GM18502 (cell line): ENCODE measurements around the gene DNM3.
"Not testable (repeated sequence)": the region's sequence is repeated elsewhere in the genome, so short reads cannot be mapped to it uniquely, and the experiment has no call there.

Experiments
- ATAC-seq: cut with Tn5 transposase; IDR thresholded peaks from one replicate; pipeline ENCODE4 v1.9.1; 2021; ENCODE audit warnings: mild to moderate bottlenecking; ENCODE audit not compliant: unreplicated experiment, poor library complexity

DNM3 gene

DNA sequence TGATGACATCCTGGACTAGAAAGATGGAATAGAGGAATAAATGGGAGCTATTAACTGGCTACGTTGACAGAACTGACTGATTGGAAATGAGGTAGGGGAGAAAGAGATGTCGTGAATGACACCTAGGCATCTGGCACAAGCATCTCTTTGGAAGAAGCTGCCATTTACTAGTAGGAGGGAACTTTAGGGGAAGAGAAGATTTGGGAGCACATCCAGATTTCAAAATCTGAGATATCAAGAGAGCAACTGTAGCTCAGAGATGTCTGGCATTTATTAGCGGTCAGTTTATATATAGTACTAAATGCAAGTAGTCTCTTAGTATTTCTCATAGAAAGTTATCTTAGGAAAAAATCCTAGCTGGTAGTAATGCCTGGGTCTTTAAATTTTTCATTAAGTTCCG is 447.3 kb downstream of the DNM3 start:
- no peak for ATAC-seq

DNA sequence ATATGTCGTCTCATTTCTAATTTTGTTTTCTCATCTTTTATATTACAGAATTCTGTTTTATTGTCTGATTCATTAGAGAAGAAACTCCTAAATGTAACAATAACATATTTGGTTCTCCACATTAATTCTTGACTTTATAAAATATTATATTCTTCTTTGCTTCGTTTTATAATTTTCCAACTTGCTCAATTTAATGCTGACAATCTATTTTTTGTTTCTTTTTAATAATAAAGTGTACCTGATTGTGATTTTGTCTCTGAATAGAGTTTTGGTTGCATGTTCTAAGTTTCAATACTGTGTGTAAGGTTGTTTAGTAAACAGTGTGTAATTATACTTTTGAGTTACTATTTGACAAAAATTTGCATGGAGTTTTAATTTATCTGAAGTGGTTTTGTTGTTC is 448.1 kb downstream of the DNM3 start:
- no peak for ATAC-seq

DNA sequence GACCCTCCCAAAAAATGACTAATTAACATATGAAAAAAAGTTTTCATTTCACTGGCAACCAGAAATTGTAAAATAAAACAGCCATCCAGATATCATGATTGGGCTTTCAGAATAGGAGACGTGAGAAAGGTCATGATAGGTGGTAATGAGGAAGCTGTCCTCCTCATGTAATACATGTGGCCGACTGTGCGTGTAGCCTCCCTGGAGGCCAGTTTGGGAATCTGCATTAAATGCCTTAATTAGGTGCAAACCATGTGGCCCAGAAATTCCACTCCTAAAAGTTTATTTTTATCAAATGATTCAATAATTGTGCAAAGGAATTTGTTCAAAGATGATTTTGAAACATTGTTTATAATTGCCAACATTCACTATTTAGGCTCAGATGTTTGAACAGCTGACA is 451.5 kb downstream of the DNM3 start:
- no peak for ATAC-seq

DNA sequence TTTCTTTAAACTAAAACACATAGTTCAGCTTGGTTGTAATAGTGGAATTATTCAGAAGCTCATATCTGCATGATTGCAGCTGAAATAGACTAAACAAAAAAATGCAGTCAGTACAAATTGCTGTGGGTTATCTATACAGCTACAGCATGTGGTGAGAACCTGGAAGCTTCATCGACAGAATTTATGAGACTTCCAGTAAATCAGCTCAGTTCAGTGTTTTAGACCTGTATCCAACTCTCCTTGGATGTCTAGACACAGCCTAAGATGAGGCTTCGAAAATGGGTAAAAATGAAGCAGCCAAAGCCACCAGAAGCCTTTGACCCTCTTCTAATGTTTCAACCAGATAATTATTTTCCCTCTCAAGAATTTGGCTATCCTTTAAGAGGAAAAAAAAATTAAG is 452.1 kb downstream of the DNM3 start:
- ATAC-seq = no peak

DNA sequence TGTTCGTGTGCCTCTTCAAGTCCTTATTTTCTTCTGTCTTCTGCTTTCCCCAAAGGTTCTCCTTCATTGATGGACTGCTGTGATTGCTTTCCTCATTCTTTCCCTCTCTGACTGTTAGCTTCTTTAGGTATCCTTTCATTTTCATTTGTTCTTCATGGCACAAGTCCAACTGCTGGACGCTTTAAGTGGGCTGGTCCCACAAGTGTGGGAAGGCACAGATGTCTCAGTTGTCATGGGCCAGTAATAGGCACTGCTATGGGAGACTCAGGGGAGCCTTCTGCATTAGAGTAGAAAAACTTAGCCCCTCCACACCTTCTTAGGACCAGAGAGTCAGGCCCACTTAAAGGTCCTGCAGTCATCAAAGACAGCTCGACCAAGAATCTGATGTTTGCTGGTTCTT is 456.8 kb downstream of the DNM3 start:
- no peak for ATAC-seq

DNA sequence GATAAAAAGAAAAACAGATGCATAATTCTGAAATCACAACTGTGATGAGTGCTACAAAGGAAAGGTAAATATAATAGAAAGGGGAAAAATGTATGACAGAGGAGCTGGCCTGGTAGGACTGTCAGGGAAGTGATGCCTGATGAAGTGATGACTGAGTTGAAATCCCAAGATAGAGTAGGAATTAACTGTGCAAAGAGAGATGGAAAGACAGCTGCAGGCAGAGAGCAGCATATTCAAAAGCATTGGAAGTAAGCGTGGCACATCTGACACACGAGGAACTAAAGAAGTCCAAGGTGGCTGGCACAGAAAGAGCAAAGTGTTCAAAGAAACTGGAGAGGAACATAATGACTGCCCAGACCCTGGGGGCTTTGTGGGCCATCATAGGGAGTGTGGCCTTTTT is 457.6 kb downstream of the DNM3 start:
- no peak for ATAC-seq

DNA sequence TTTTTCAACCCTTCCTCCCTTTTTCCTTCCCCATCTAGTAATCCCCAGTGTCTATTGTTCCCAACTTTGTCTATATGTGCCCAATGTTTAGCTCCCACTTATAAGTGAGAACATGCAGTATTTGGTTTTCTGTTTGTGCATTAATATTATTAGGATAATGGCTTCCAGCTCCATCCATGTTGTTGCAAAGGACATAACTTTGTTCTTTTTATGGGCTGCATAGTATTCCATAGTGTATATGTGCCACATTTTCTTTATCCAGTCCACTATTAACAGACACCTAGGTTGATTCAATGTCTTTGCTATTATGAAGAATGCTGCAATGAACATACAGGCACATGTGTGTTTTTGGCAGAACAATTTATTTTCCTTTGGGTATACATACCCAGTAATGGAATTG is 458.2 kb downstream of the DNM3 start:
- no peak for ATAC-seq

DNA sequence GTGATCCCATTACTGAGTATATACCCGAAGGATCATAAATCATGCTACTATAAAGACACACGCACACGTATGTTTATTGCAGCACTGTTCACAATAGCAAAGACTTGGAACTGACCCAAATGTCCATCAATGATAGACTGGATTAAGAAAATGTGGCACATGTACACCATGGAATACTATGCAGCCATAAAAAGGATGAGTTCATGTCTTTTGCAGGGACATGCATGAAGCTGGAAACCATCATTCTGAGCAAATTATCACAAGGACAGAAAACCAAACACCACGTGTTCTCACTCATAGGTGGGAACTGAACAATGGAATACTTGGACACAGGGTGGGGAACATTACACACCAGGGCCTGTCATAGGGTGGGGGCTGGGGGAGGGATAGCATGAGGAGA is 466.2 kb downstream of the DNM3 start:
- ATAC-seq = not testable (repeated sequence)

DNA sequence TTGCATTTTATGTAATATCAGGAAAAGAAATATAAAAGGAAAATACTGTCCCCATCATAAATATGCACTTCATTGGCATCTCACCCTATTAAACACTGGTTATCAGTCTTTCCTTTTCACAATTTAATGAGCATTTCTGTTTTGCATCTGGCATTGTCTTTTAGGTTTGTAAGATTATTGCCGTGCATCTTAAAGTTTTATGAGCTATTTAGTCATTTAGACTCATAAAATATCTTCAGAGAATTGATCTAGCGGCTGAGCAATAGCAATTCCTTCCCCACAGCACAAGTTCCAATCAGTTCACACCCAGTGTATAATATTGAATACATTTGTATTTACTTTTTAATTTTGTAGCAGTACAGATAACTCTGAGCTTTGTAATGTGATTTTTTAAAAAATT is 466.8 kb downstream of the DNM3 start:
- no peak for ATAC-seq

DNA sequence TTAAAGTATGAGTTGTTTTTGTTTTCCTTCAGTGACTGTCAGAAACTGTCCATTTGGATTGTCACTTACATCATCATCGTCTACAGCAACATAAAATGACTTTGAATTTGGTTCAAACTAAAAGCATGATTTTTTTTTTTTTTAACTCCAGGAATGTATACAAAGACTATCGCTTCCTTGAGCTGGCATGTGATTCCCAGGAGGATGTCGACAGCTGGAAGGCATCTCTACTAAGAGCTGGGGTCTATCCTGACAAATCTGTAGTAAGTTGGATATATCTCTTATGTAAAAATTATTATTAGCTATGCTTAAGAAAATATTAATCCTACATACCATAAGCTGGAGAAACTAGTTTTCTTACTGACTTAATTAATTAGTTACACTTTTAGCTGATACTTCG is 467.3 kb downstream of the DNM3 start:
- ATAC-seq = no peak

DNA sequence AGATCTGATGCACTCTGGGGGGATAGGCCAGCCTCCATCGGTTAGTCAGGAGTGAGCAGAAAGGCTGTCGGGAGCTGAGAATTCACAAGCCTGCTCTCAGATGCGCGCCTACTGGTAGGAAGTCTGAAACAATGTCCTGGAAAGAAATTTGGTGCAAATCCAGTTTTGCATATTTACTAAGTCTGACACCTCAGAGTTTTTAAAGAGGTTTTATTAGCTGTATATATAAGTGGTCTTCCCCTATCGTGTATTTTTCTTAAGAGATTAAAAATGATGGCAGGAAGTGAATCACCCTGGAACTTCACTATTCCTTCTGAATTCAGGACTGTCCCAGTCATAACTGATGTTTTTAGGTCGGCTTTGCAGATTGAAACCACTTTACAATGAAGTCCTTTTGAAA is 479.4 kb downstream of the DNM3 start:
- no peak for ATAC-seq

DNA sequence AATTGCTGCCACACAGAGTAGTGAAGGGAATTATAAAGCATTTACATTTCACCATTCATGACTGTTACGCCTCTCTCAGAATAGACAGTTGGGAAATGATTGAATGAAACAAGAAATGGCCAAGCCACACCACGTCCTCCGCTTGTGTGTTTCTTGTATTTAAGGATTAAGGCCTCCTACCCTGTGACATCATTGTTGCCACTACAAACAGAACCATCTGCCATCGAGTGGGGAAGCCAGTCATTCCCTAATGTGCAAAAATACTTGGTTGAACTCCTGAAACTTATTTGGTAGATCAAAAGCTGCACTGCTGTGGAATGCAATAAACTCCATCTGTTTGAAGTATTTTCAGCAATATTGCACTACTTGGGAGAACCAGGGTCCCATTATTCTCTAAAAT is 480.2 kb downstream of the DNM3 start:
- no peak for ATAC-seq

DNA sequence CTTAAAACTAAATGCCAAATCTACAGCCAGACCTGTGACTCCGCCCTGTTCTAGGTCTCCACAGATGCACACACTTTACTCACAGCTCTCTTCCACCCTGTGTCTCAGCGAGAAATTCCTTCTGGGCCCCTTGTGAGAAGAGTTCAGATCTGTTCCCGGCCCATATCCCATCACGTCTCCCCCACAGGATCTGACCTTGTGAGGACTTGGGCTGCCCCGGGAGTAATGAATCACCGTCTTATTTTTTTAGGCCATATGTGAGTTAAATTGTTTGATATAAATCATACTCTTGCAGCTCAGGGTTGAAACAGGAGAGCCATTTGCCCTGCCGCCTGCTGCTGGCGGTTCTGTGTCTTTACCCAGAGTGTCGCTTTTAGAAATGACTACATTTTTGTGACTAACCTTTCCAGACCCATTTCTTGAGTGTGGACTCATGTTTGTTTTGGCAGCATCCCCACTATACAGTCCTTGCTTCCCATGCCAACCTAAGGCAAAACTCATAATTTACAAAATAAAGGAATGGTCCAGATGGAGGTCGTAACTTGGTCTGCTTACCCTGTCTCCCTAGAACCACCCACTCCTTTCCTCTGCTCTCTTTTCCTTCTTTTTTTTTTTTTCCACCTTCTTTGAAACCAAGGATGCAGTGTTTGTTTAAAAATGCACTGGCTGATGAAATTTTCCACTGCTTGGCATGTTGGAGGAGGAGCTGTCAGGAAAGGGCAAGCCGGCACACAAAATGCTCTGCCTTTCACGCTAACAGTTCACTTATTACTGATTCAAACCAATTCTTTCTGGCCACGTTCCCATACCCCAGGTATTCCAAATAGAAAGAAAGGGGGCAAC is 481.1 kb downstream of the DNM3 start:
- no peak for ATAC-seq

DNA sequence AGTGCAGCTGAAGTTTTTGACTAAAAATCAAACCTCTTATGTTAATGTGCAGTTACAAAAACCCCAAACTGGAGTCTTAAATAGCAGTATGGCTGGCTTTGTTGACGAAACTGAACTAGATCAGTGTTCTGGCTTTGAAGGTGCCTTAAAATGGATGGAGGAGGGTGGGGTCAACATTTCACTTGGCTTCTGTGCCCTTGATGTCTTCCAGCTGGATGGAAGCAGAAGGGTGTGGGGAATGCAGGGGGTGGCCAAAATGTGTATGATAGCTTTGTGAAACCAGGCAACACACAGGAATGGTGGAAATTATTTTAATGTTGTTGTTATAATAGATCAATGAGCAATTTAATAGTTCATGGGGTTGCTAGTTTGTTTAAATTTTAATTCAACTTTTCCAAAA is 482.4 kb downstream of the DNM3 start:
- no peak for ATAC-seq

DNA sequence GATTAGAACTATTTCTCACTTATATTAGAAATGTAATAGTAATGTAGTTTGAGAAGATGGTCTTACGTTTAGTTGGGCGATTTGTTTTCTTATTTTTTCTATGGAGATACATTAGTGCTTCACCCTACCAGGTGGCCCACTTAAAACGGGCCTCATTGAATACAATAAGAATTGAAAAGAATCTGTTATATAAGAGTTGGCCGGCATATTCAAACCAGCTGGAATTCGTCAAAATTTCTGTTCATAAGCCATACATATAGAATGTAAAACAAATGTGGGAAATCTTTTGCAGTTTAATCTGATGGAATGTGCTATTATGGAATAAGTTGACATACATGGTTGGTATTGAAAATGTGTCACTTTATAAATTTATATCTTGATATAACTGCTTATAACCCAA is 482.8 kb downstream of the DNM3 start:
- ATAC-seq = no peak

DNA sequence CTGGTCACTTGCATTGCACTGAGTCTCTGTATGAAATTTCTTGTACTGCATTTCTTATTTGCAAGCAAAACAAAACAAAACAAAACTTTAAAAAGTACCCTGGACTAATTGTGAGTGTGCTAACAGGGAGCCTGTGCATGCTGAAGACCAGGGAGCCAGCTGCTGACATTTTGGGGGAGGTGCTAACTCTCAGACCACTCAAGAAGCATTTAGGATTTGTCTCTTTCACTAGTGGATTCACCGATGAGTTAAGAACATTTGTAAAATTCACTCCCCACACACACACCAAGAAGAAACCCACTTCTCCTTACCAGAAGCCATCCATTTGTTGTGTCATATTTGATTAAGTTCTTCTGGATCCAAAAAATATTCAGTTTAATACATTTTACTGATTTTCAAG is 483.5 kb downstream of the DNM3 start:
- no peak for ATAC-seq

DNA sequence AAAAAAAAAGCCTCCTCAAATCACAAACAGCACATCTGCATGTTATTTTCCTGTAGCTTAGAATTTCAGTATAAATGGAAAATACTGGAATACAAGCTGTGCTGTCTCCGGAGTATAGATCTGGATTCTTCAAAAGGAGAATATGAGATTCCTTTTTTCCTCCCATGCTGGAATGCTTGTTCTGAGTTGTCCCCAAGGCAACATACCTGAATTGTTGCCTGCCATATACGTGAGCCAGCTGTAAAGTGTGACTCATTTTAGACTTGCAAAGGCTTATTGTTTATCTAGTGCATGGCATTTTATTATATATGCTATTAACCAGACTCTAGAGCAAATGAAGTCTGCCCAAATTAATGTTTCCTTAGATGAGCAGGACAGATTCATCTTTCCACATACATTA is 484.2 kb downstream of the DNM3 start:
- no peak for ATAC-seq

DNA sequence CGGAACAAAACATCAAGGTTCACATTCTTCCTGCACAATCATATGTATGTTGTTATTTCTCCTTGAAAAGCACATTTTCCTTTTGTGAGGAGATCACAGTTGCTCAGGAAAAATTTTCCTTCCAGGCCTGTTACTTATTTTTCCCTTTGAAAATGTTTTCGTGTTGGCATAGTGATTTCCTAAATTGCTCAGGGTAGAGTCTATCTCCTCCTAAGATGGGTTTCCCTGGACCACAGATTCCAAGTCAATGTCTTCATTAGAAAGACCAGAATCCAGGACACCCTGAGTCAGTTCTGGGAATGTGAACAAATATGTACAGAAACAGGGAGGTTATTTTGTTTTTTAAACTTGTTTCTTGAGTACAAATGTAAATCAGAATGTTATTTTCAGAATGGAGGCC is 484.8 kb downstream of the DNM3 start:
- ATAC-seq = no peak

DNA sequence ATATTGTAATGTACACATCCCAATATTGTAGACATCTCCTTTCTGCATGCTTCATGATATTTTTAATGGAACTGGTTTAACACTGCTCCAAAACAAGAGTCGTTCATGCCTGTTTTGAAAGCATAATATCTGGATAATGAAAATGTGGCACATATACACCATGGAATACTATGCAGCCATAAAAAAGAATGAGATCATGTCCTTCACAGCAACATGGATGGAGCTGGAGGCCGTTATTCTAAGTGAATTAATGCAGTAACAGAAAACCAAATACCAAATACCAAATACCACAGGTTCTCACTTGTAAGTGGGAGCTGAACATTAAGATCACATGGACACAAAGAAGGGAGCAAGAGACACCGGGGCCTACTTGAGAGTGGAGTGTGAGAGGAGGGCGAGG is 487.0 kb downstream of the DNM3 start:
- no peak for ATAC-seq

DNA sequence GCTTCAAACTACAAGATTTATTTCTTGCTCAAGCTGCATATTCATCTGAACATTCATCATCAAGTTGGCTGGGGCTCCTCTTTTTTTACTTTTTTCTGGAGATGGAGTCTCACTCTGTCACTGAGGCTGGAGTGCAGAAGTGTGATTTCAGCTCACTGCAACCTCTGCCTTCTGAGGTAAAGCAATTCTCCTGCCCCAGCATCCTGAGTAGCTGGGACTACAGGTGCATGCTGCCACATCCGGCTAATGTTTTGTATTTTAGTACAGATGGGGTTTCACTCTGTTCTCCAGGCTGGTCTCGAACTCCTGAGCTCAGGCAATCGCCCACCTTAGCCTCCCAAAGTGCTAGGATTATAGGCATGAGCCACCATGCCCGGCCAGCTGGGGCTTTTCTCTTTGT is 490.9 kb downstream of the DNM3 start:
- ATAC-seq = no peak

DNA sequence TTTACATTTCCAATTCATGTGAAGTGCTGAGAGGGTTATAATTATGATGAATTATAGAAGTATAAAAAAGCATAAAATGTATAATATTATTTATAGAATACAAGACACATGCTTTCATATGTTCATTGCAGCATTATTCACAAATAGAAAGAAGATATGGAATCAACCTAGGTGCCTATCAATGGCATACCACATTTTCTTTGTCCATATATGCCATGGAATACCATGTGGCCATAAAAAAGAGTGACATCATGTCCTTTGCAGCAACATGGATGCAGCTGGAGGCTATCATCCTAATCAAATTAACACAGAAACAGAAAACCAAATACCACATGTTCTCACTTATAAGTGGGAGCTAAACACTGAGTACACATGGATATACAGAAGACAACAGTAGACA is 494.1 kb downstream of the DNM3 start:
- no peak for ATAC-seq

DNA sequence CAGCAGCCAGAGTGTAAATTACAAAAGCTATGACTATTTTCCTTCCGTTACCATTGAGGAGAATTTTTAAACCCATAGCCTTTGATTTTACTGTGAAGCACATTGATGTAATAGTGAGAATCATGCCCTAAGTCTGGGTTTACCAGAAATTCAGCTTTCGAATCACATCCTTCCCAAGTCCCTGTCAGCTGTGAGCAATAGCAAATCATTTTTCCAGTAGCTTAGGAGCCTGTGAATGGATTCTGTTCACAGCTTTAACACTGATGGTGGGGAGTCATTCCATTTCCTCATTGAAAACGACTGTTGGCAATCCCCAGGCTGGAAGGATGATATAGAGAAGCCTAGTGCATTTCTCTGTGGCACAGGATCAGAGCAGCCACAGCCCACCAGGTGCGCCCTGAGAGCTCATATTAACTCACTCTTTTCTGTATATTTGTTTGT is 497.0 kb downstream of the DNM3 start:
- peak; percentile 35 for ATAC-seq

DNA sequence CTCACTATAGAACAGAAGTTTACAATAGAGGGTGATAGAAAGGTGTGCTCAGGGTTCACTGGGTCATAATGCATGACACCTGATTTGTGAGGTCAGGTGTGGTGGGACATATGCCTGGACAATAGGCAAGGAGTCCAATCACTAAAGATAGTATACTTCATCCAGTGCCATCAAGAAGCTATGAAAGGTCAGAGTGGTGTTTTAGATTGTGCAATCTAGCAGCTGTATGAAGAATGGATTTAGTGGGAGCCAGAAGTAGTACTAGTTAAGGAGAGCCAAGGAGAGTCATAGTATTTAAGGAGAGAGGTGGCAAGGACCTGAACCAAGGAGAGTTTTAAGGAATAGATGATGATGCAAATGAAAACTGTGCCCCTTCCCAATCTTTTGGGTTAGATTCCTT is 498.5 kb downstream of the DNM3 start:
- ATAC-seq = no peak
